A549 (cell line): Measurements from ENCODE around the gene CCDC106.

ENCODE experiments used
- CTCF ChIP-seq: fragments of >200 bp; sonication (Bioruptor Twin); formaldehyde crosslinking; IDR thresholded peaks from 3 replicates; pipeline ENCODE4 v1.5.1; 2016
- ESRRA ChIP-seq: fragments of 150-350 bp; IDR thresholded peaks from 2 replicates; pipeline ENCODE4 v1.6.1; 2014; ENCODE audit warnings: mild to moderate bottlenecking, low read length, borderline replicate concordance
- HOXA7 ChIP-seq: fragments of 250-450 bp; sonication (Bioruptor Pico); IDR thresholded peaks from 2 replicates; pipeline ENCODE4 v1.5.0; 2020; ENCODE audit warnings: mild to moderate bottlenecking, moderate library complexity
- KDM1A ChIP-seq: fragments of 200-600 bp; sonication (generic); IDR thresholded peaks from 2 replicates; pipeline ENCODE4 v1.6.1; 2016; ENCODE audit warnings: low read depth, mild to moderate bottlenecking
- KDM5A ChIP-seq: fragments of 200-600 bp; sonication (generic); IDR thresholded peaks from 2 replicates; pipeline ENCODE4 v1.6.1; 2016; ENCODE audit warnings: antibody characterized with exemption, mild to moderate bottlenecking
- MAX ChIP-seq: IDR thresholded peaks from 2 replicates; pipeline ENCODE4 v1.6.1; 2012
- POLR2A ChIP-seq: IDR thresholded peaks from 2 replicates; pipeline ENCODE4 v1.6.1; 2012; ENCODE audit warnings: mild to moderate bottlenecking, low read length
- ZFP36 ChIP-seq: fragments of 450-650 bp; IDR thresholded peaks from 2 replicates; pipeline ENCODE4 v1.6.1; 2014; ENCODE audit warnings: borderline replicate concordance; ENCODE audit not compliant: partially characterized antibody

GRCh38 chr19:55650126-55650557 lies 2.1 kb downstream of the CCDC106 start:
- no peak for TF ChIP-seq CTCF
- no peak for TF ChIP-seq HOXA7 (CRISPR knock-in tag)
- TF ChIP-seq POLR2A, result no peak
- TF ChIP-seq ESRRA, result no peak
- TF ChIP-seq KDM1A, result no peak
- TF ChIP-seq MAX, result no peak
- TF ChIP-seq KDM5A, result no peak
- TF ChIP-seq ZFP36, result no peak
